Hematopoietic multipotent progenitor cell treated with erythropoietin and hydrocortisone succinate and interleukin-3 and kit ligand, for 6 days (in vitro differentiated cells): ENCODE results near the gene RAB40B.

Source experiments
- DNase-seq: peaks from one replicate; pipeline ENCODE4 v3.0.0-alpha.2; 2015

The RAB40B gene

DNA sequence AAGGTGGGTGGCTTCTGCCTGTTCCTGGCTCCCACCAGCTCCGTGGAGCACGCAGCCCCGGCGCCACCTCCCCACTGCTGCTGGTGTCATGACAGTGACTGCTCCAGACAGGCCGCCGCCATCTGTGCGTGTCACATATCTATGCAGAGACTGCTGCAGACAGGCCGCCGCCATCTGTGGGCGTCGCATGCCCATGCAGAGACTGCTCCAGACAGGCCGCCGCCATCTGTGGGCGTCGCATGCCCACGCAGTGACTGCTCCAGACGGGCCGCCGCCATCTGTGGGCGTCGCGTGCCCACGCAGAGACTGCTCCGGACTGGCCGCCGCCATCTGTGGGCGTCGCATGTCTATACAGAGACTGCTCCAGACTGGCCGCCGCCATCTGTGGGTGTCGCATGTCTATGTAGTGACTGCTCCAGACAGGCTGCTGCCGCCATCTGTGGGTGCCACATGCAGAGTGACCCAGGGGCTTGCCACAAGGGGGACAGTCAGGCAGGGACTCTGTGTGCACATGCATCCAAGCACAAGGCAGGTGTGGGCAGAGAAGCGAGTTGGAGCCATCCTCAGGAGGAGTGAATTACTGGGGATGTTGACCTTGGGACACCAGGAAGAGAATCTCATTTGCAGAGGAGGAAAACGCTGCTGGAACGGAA lies 14.7 kb upstream of the RAB40B start:
- no peak for DNase-seq

DNA sequence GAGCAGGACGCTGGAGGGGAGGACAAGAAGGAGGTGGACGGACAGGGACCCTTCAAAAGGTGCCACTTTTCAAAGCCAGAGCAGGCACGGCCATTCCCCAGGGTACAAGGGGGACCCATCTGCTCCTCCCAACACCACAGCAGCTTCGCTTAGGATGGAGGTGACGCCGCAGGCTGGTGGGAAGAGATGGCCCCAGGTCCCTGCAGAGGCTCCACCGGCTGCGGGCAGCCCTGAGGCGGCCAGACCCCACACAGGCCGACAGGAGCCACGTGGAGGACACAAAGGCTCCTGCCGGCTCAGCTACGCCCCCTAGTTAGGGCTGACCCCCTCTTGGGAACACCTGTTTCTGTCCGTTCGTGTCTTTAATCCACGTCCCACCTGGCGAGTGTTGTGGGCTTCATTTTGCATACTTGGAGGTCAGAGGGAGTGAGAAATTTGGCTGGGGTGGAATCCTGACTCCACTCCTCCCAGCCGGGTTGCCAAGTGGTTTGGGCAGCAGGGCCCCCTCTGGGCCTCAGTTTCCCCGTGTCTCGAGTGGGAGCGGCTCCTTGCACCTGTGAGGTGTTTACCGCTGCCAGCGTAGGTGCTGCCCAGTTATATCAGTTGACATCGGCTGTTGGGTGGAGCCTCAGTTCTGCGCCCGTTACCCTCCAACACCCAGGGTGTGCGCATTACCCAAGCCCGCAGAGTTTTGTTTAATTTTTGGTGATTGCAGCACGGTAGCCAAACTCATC lies 12.2 kb upstream of the RAB40B start:
- no peak for DNase-seq

DNA sequence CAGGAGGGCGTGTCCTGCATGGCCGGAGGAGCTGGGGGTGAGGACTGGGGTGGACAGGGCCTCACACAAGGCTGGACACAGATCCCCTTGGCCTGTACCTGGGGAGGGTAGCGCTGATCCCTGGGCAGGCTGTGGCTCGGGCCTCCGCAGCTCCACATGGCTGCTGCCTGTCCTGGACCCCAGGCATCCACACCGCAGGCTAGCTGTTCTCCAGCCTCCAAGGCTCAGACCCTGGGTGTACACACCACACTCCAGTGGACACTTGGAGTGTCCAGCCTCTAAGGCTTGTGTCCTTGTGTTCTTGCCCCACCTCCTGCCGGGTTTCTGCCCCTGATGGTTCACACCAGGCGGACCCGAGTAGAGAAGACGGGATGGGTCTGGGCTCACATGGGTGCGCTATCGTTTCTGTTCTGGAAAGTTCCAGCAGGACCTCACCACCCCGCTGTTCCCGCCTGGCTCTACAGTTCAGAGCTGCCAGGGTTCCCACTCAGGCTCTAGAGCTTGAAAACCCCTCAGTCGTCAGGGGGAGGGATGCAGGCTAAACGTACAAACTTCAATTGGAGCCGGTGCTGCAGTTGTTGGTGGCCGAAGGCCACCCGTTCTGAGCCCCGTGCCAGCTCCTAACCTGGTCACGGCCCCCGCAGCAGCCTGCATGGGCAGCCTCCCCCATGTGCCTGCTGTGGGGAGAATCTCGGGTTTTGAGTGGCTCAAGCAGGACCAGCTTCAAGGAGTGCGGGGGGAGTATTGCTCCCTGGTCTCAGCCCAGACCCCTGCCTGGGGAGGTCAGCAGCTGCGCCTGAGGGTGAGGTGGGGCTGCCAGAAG lies 11.4 kb upstream of the RAB40B start:
- no peak for DNase-seq

DNA sequence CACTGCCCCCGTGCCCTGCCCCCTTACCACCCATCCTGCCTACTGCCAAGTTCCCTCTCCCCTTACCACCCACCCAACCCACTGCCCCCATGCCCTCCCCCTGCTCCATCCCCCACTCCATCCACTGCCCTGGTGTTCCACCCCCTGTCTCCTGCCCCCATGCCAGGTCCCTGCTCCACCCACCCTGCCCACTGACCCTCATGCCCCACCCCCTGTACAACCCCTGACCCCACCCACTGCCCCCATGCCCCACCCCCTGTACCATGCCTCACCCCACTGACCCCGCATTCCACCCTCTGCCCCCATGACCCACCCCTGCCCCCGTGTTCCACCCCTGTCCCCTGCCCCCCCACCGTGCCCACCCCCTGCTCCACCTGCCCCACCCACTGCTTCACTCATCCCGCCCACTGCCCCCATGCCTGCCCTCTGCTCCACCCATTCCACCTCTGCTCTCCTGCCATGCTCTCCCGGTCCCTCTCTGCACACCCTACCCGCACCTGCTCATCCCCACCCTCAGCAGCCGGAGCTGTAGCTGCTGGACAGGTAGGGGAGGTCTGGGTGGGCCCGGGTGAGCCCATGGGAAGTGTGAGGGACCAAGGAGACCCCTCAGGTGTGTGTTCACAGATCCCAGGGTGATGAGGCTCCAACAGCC lies 10.7 kb upstream of the RAB40B start:
- peak; percentile 32 for DNase-seq

DNA sequence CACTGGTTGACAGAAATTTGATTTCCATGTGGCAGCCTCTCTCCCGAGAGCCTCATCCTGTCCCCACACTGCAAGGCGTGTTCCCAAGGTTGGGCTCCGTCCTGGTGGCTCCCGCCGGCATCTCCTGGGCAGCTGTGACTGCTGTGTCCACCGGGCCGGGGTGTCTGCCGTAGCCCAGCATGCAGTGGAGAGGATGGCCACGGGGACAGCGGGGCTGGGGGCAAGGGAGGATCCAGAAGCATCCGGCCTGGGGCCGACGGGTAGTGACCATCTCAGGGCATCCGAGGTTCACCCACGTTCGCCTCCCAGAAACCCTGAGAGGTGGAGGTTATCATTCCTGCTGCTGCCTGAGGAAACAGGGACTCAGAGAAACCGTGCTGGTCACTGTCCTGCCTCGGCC lies 7.3 kb upstream of the RAB40B start:
- no peak for DNase-seq

DNA sequence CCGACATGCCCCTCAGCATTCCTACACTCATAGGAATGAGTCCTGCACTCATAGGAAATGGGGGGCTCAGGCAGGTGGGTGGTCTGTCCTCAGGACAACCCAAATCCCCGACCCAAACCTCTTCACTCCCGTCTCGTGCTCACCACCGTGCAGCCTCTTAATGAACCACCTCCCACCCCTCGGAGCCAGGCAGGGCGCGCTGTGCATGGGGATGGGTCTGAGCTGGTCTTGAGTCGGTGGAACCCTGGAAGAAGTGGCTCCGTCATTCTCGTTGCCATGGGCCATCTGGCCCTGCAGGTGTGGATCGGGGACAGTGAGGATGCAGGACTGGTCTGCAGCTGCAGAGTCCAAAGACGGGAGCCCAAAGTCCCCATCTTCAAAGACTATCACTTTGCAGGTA lies 6.4 kb upstream of the RAB40B start:
- no peak for DNase-seq

DNA sequence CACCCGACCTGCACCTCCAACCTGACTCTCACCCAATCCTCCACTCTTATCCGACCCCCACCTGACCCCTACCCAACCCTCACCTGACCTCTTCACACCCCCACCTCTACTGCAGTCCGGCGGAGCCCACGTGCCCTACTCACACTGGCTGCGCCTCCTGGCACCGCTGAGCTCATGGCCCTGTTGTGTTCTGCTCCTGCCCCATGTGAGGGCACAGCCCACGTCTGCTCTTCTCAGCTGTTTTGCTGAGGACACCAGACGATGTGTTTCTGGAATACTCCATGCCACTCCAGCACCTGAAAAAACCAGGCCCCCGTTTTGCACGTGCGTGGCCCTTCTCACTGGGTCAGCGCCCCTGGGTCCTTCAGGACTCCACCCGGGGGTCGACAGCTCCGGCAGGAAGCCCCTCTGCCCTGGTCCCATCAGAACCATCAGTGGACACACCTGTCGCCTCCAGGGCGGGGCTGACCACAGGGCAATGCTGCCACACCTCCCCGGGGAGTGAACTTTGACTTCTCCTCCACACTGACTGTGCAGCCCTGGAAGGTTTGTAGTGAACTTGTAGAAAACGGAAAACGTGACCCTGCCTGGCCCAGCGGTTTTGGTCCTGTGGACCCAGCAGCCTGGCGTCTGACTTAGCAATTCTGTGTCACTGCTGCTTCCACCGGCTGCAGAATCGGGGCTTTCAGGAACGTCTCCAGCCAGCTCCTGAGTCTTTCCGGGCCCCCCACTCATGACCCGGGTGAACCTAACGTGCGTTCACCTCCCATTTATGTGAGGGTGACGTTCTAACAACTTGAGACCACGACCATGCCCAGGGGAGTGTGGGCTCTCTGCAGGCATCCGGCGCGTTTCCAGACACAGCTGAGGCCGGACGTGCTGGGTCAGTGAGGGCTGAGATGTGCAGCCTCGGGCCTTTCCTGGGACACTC lies 5.7 kb upstream of the RAB40B start:
- no peak for DNase-seq

DNA sequence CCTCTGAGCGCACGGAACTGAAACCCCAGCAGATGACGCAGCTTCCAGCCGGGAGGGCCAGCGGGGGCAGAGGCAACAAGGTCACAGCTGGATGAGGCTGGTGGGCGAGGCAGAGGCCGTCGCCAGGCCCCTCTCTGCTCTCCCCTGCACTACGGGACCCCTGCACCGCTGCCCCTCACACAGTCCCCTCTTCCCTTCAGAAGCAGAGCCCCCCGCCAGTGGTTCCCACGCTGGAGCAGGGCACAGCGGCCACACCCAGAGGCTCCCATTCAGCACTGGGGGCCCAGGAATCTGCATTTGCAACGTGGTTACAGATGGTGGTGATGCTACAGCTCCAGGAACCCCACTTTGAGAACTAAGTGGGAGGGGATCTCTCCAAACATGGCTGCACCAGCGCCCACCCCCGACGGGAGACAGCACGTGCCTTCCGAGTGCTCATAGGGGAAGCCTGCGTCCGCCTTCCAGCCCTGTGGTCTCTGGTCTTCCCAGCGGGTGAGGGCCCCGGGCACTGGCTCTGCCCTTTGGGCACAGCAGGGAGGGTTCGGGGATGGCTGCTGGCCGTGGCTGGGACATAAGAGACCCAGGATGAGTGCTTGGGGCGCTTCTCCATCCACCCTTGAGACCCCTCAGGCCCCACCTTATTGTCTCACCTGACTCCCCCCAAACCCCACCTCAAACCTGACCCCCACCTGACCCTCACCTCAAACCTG lies 4.7 kb upstream of the RAB40B start:
- no peak for DNase-seq

DNA sequence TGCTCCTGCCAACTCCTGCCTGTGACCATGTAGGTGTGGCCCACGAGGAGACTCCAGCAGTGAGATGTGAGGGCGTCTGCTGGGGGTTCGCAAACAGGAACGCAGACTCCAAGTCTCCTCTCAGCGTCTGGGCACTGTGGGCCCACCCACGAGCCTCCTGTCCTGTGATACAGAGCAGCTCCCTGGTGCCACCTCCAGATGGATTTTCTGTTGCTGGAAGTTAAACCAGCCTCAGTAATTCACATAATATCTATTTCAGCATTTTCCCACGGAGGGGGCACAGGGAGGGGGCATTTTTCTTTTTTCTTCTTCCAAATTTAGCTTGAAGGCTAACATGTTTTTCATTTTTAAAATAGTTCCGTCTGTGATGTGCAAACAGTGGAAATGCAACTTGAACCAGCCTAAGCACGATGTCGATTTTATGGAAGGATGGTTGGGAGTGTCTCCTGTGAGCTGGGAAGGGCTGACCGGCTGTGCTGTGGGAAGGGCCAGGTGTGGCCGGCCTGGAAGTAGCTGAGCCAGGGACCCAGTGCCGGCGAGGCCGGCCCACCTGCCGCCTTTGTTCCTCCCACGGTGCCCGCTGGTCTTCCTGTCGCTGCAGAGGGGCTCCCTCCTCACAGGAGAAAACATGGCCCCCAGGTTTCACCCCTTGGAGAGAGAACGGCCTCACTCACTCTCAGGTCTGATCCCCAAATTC lies 3.9 kb upstream of the RAB40B start:
- no peak for DNase-seq

DNA sequence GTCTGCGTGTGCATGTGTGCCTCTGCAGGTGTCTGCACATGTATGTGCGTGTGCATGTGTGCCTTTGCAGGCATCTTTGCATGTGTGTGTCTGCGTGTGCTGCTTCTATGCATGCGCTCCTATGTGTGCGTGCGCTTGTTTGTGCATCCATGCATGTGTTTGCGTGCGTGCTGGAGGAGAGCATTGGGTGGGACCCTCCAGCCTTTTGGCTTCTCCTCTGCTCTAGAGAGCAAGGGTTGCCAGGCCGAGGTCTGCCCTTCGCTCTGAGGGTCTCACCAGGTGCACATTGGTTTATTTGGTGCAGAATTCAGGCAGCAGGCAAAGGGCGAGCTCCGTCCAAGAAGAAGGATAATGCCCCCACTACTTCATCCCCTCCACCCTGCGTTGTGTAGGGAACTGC lies 1.1 kb upstream of the RAB40B start:
- DNase-seq: no peak

DNA sequence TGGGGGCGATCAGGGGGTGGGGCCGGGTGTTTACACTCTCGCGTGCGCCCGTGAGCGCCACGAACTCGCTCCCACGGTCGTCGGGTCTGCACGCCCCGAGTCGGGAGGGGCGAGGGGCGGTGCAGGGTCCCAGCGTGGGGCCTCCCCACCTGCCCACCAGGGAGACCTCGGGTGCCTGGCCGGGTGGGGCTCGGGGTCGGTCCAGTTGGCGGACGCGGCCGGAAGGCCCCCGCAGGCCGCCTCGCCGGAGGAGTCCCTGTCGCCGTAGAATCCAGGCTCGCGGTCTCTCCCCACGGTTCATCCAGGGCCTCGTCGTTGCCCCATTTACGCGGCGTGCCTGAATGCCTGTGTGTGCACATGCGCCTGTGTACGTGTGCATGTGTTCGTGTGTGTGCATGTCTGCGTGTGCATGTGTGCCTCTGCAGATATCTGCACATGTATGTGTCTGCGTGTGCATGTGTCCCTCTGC lies 510 bp upstream of the RAB40B start:
- peak; percentile 32 for DNase-seq

DNA sequence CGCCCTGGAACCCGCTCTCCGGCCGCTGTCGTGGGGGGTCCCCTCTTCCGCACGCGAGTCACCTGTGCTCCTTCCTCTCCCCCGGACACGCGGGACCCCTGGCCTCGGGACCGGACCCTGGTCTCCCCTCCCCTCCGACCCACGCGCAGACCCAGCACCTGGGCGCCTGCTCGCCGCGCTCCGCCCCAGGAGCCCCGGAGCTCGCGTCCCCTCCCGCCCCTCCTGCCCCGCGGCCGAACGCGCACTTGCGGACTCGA lies 762 bp downstream of the RAB40B start:
- DNase-seq: no peak

DNA sequence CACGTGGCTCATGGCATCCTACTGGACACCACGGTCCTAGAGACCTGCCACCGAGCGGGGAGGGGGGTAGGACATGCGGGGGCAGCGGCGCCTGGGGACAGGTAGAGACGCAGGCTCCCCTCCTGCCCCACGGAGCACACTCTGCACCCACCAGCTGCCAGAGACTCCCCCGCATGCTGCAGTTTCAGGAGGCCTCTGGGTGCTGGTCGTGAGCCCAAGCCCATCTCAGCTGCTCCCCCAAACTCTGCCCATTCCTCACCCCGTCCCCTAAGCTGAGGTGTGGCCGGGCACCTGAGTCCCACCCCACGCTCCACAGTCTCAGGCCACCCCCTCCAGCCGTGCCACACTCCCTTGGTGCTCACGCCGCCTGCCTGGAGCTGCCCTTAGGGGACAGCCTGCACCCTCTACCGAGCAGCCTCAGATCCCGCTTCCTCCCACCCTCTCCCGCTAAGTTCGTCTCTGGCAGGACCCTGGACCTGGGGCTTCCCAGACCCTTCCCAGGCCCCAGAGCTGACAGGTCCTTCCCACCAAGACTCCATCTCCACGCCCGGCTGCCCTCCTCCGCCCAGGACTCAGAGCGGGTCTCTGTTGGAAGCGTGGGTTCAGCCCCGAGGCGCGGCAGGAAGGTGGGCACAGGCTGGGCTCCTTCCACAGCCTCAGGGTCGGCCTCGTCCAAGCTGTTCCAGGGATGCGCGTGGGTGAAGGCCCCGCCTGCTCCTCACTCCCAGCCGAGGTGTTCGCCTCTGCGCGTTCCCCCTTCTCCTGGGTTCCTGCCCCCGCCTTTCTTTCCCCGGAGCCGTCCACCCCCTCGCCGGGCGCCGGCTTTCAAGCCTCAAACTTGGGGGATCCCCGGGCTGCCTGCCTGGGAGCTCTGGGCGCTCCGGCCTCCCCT lies 1.3 kb downstream of the RAB40B start:
- DNase-seq: no peak

DNA sequence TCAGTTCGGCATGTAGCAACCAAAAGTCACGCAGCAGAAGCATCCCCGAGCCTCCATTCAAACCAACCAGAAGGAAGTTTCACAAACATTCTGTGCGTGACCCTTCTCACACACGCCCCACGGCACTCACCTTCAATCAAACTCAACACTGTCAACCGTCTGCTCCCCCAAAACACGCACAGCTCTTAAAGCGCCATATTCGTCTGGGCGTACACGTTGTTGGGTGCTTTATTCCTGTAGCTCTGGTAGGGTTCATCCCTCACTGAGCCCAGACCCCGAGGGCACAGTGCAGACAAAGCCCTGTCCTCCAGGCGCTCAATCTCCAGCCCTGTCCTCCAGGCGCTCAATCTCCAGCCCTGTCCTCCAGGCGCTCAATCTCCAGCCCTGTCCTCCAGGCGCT lies 2.2 kb downstream of the RAB40B start:
- no peak for DNase-seq

DNA sequence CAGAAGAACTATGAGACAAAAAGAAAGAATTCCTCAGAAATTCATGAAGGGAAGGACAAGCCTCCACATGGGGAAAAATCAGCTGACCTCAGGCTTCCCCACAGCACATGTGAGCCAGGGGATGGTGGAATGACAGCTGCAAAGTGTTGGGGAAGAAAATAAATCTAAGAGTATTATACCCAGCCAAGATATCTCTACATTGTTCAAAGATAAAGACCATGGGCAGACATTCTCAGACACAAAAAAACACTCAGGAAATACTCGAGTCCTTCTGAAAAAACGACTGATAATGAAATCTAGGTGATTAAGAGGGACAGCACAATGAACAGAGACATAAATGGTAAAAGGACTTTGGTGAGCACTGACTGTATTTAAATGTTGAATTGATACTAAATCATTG lies 3.9 kb downstream of the RAB40B start:
- no peak for DNase-seq

DNA sequence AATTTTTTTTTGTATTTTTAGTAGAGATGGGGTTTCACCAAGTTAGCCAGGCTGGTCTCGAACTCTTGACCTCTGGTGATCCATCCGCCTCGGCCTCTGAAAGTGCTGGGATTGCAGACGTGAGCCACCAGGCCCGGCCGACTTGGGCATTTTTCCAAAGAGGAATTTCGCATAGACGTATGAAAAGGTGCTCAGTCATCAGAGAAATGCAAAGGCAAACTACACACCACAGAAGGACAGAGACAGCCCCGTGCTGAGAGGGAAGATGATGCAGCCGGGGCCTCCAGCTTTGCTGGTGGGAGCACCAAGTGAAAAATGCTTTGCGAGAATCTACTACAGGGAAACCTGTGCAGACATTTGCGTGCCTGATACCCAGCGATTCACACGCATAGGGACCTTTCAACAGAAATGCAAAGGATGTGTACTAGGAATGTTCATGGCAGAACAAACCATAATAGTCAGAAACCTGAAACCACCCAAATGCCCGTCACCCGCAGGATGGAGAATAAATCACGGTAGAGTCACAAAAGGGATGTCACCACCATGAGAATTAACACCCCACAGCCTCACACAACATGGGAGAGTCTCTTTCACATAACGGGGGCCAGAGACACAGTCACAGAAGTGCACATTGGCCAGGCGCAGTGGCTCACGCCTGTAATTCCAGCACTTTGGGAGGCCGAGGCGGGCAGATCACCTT lies 5.2 kb downstream of the RAB40B start:
- no peak for DNase-seq

DNA sequence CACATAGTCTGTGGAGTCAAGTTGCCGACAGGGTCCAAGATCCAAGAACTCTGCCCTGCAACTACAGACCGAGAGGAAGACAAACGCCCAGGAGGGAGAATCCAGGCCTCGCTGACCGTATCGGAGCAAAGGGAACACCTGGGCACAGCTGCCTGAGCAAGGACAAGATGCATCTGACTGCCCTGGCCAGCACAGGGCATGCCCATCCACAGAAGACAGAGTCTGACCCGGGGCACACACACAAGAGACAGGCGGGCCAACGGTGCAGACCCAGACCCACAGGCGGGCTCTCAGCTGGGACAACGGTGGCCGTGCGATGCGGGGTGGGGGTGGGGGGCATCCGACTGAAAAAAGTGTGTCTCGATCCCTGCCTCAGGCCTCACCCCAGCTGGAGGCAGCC lies 6.2 kb downstream of the RAB40B start:
- DNase-seq: no peak

DNA sequence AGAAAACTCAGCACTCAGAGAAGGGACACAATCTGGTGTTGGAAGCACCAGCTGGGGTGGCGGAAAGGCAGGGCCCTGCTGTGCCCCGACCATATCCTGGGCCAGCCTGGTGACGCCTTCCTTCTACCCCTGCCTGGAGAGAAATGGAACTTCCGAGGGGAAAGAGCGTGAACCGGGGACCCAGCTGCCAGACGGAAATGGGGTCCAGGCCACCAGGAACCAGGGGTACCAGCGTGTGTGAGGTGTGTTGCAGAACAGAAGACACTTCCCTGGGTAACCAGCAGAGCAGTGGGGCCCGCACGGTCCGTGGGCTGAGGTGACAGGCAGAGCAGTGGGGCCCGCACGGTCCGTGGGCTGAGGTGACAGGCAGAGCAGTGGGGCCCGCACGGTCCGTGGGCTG lies 6.8 kb downstream of the RAB40B start:
- DNase-seq: no peak

DNA sequence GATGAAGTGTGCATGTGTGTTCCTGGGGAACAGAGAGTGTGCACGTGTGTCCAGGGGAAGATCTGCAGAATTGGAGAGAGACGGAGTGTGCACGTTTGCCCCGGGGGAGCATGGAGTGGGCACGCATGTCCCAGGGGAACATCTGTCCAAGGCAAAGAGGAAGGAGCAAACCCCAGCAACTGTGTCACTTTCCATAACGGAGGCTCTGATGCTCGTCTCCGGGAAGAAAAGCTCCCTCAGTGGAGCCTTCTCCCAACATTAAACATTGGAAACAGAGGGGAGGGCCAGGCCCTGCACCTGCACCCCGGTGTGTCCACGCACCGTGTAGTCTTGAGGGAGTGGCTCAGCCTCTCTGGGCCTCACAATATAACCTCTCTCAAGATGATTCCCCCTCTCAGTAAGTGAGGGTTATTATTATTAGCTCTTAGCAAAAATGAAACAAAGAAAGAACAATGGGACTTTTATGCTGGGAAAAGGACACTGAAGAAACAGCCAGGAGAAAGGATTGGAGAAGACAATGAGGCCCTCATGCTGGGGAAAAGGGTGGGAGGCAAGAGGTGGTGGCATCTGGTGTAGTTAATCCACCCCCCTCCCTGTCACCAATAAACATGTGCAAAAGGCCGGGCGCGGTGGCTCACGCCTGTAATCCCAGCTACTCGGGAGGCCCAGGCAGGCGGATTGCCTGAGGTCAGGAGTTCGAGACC lies 7.6 kb downstream of the RAB40B start:
- DNase-seq: no peak
